Activated naive CD4-positive, alpha-beta T cell treated with anti-CD3 and anti-CD28 coated beads for 36 hours (primary cell): Measurements from ENCODE around the gene XRCC3. TPM values are rescaled to one million over a fixed set of nuclear protein-coding genes. Genes with fewer than 3 reads are reported as not detected.

Experiments used
- CTCF ChIA-PET: fragments of 350-600 bp; sonication (Branson Sonifier 250); formaldehyde crosslinking; loops from one replicate; lab custom pipeline; 2021; ENCODE audit warnings: antibody characterized with exemption; lab: Charles Lee
- DNase-seq: peaks from one replicate; pipeline ENCODE4 v3.0.0-alpha.2; 2020
- H3K27ac Mint-ChIP-seq: one replicate; pipeline ENCODE4 v1.8.0; 2021; ENCODE audit warnings: mild to moderate bottlenecking, mixed read lengths
- H3K27me3 Mint-ChIP-seq: one replicate; pipeline ENCODE4 v1.8.0; 2021; ENCODE audit warnings: low read depth, mixed read lengths
- H3K36me3 Mint-ChIP-seq: one replicate; pipeline ENCODE4 v1.8.0; 2021; ENCODE audit warnings: low read depth, mixed read lengths
- H3K4me1 Mint-ChIP-seq: one replicate; pipeline ENCODE4 v1.8.0; 2021; ENCODE audit warnings: low read depth, mixed read lengths
- H3K4me3 Mint-ChIP-seq: one replicate; pipeline ENCODE4 v1.8.0; 2021; ENCODE audit warnings: mild to moderate bottlenecking, moderate library complexity, mixed read lengths
- H3K9me3 Mint-ChIP-seq: one replicate; pipeline ENCODE4 v1.8.0; 2021; ENCODE audit warnings: mixed read lengths
- intact Hi-C: fragments of 100-400 bp; cut with micrococcal nuclease; formaldehyde crosslinking; loops from one replicate; pipeline ENCODE4 v1.15.1; 2023
- total RNA-seq, 2 experiments: library from RNA; stranded (reverse); gene quantifications; one replicate each; pipeline ENCODE4 v1.2.3, GENCODE V29; 2021

Gene XRCC3
- total RNA-seq, 2 experiments from 2014 or later = 49.0 to 50.4 TPM

DNA sequence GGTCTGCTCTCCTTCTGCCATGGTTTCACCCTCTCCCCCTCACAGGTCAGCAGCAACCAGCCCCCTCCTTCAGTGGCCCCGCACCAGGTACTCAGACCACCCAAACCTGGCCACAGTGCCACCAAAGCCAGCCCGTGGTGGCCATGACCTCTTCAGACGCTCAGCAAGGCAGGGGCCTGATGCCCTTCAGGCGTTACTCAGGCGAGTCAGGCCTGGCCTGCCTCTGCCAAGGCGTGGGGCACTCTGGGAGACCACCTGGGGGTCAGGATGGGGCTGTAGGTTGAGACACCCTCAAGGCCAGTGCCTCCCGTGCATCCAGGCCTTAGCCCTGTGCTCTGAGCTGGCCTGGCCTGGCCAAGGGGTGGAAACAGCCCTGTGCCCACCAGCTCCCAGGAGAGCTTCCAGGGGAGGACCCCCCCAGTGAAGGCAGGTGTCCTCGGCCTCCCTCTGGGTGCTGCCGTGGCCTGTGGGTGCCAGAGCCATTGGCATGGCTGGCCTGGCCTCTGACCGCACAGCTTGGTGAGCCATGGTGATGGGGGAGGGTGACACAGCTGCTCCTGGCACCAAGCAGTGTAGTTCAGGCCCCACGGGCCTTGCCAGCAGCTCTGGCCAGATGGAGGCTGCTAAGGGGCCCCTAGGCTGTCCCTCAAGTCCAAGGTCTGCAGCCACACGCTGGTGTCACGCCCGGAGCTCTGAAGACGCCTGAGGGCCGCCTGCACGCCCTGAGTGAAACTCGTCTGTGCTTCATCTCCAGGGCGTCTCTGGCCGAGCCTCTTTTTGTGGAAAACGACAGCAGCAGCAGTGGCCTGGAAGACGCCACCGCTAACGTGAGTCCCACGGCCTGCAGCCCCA is 15.1 kb downstream of the XRCC3 start:
- Mint-ChIP-seq H3K27ac (no peak overlapping the region), H3K27me3 (no peaks in the 10 kb centered on the region), H3K4me1 (no peaks in the 10 kb centered on the region), H3K4me3 (no peak overlapping the region), H3K9me3 (no peaks in the 10 kb centered on the region), H3K36me3 (peaks cover 12% of the 10 kb centered on the region)
- DNase-seq = no peak
- CTCF ChIA-PET = no interaction called here
- intact Hi-C loops = loop anchor here (10.0 kb wide), 1 partner anchor 1605 kb away; the partner anchor contains the start of gene BRF1

DNA sequence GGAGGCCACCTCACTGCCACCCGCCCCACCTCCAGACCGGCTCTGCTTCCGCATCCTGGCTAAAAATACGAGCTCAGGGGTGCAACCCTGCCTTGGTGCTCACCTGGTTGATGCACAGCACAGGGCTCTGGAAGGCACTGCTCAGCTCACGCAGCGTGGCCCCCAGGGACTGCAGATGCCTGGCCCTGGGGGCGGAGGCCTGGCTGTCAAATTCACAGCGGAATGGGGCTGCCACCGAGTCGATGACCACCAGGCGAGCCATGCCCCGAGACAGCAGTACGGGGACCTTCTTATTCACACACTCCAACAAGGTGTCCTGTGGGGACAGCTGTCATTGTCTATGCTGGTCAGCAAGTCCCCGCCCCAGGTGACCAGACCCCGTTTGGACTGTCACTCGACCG is 16.0 kb downstream of the XRCC3 start:
- peaks cover 12% of the 10 kb centered on the region for H3K36me3 Mint-ChIP-seq
- no peaks in the 10 kb centered on the region for H3K27me3 Mint-ChIP-seq
- intact Hi-C loops = no loop called here
- no peaks in the 10 kb centered on the region for H3K4me1 Mint-ChIP-seq
- no peak overlapping the region for H3K27ac Mint-ChIP-seq
- no peaks in the 10 kb centered on the region for H3K9me3 Mint-ChIP-seq
- no peak for DNase-seq
- H3K4me3 Mint-ChIP-seq = no peak overlapping the region
- CTCF ChIA-PET = interaction anchor here (0.6 kb wide), 1 partner anchor 138 kb away, joined by 3 read pairs; no protein-coding TSS in a partner anchor

DNA sequence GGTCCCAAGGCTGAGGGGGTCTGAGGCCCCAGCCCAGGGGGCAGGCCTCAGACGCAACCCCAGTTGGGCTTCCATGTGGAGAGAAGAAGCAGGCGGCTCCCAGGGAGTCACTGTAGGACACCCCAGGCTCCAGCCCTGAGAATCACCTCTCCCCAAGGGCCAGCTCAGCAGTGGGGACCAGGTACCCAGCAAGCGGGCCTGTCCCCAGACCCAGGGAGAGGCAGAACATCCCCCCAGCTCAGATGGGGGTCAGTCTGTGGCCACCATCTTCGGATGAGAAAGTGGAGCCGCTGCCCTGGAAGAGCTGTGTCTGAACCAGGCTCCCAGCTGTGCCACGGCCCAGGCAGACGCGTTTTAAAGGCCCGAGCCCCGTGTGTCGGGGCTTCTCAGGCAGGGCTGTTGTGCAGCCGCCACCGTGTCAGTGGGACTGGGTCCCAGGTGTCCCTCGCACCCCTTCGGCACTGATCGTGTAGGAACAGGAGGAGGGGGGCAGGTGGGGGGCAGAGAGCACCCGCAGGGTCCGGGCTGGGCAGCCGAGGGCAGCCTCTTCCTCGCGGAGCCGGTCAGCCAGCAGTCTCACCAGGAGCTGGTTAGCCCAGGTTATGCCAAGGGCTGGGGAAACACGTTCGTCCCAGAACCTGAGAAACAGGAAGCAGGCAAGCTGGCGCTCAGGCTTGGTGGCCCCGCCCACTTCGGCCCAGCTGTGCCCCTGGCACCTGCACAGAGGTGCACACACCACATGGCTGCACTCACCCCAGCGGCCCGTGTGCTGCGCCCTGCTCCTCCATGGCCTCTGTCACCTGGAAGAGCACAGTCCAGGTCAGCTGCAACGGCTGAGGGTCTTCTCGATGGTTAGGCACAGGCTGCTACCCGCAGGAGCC is 16.6 kb downstream of the XRCC3 start:
- H3K27ac Mint-ChIP-seq = no peak overlapping the region
- no peaks in the 10 kb centered on the region for H3K27me3 Mint-ChIP-seq
- H3K36me3 Mint-ChIP-seq = peaks cover 9% of the 10 kb centered on the region
- CTCF ChIA-PET = no interaction called here
- no peaks in the 10 kb centered on the region for H3K9me3 Mint-ChIP-seq
- no peak overlapping the region for H3K4me3 Mint-ChIP-seq
- H3K4me1 Mint-ChIP-seq = no peaks in the 10 kb centered on the region
- intact Hi-C loops = no loop called here
- no peak for DNase-seq

DNA sequence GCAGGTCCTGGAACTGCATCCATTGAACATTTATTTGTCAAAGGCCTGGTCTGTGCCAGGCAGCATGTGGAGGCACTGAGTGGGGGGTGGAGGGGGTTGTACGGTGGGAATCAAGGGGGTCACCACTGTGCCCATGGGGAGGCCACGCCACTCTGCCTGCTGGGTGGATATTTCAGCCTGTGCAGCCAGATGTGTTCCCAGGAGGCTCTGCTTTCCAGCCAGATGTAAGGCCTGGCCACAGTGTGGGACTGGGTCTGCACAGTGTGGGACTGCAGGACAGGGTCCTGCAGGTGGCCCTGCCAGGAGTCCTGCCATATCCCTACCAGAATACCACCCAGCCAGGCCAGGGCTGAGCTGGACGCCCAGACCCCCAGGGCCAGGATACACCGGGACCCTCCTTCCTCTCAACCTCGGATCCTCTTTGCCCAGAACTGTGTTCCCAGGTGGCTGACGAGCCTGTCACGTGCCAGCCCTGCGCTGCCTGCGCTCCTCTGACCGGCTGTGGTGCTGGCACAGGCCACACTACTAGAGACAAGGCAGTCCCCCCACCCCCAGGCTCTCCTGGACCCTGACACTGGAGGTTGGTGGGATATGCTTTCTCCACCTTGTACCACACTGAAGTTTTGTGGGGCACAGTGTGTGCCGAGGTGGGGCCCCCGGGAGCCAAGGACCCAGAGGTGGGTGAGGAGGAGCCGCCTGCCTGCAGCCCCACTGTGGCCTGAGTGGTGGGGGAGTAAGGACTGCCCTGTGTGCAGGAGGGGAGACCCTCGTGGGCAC is 17.5 kb downstream of the XRCC3 start:
- peaks cover 8% of the 10 kb centered on the region for H3K36me3 Mint-ChIP-seq
- intact Hi-C loops = no loop called here
- CTCF ChIA-PET = no interaction called here
- H3K9me3 Mint-ChIP-seq = no peaks in the 10 kb centered on the region
- no peaks in the 10 kb centered on the region for H3K27me3 Mint-ChIP-seq
- DNase-seq = no peak
- no peak overlapping the region for H3K4me3 Mint-ChIP-seq
- H3K27ac Mint-ChIP-seq = no peak overlapping the region
- H3K4me1 Mint-ChIP-seq = no peaks in the 10 kb centered on the region

DNA sequence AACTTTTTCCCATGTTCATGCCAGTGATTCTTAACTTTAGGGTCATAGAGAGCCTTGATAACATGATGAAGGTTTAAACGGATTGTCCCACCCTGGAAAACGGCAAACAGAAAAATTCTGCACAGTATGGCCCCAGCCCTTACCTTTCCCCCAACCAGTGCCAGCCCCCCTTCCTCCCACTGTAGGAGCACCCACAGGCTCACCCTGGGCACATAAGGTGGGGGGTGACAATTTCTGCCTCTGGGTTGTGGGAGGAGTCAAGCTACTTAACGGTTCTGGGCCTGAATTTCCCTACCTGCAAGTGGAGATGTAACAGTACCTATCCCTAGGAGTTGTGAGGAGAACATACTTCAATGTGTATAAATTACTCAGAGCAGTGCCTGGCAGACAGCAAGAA is 18.0 kb downstream of the XRCC3 start:
- H3K27ac Mint-ChIP-seq = no peak overlapping the region
- H3K27me3 Mint-ChIP-seq = no peaks in the 10 kb centered on the region
- CTCF ChIA-PET = no interaction called here
- no peaks in the 10 kb centered on the region for H3K4me1 Mint-ChIP-seq
- no peak overlapping the region for H3K4me3 Mint-ChIP-seq
- intact Hi-C loops = no loop called here
- DNase-seq = no peak
- H3K9me3 Mint-ChIP-seq = no peaks in the 10 kb centered on the region
- H3K36me3 Mint-ChIP-seq = peaks cover 6% of the 10 kb centered on the region

DNA sequence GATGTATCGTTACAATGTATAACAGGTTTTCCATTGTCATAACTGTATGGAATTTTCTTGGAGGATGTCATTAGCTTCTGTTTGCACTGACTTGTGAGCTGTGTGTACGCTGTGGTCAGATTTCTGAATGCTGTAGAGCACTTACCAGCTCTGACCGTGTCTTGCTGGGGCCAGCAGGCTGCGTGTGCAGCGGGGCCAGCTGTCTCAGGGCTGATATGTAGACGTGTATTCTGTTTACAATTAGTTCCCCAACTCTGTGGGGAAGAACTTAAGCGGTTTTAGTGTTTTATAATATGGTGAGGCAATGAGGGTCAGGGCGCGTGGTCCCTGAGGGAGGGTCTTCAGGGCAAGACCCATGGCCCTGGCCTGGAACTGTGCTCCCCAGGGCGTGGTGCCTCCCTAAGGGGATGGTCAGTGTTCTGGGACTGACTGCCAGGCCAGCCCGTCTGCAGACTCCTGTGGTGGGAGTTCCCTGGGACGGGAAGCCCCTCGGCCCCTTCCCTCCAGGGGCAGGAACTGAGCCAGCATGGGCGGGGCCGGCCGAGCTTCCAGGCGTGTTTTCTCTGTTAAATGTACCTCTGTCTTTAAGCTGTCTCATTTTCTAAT is 18.7 kb downstream of the XRCC3 start:
- CTCF ChIA-PET = no interaction called here
- intact Hi-C loops = no loop called here
- H3K27me3 Mint-ChIP-seq = no peaks in the 10 kb centered on the region

DNA sequence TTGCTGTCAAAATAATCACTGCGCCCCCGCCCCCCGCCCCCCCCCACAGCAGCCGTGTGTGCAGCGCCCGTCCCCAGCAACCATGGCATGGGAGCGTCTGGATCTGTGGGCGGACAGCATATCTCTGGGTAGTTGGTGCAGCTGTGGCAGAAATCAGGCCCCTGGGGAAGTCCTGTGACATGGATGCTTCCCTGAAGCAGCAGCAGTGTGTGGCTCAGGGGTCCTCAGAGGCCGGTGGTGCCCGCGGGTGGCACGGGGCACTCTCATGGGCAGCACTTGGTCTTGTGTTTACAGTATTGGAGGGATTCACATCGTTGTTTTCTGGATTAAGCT is 19.2 kb downstream of the XRCC3 start:
- Mint-ChIP-seq H3K27me3 (no peaks in the 10 kb centered on the region), H3K4me1 (no peaks in the 10 kb centered on the region), H3K9me3 (no peaks in the 10 kb centered on the region), H3K27ac (no peak overlapping the region), H3K36me3 (peaks cover 1% of the 10 kb centered on the region), H3K4me3 (no peak overlapping the region)
- intact Hi-C loops = no loop called here
- peak; percentile 2 for DNase-seq
- CTCF ChIA-PET = interaction anchor here (1.3 kb wide), 1 partner anchor 9 kb away, joined by 4 read pairs; no protein-coding TSS in a partner anchor

More for the DNA sequence above, 18.7 kb downstream of the XRCC3 start:
- H3K9me3 Mint-ChIP-seq = no peaks in the 10 kb centered on the region
- no peak overlapping the region for H3K27ac Mint-ChIP-seq
- DNase-seq = no peak
- H3K4me3 Mint-ChIP-seq = no peak overlapping the region
- no peaks in the 10 kb centered on the region for H3K4me1 Mint-ChIP-seq
- peaks cover 3% of the 10 kb centered on the region for H3K36me3 Mint-ChIP-seq

DNA sequence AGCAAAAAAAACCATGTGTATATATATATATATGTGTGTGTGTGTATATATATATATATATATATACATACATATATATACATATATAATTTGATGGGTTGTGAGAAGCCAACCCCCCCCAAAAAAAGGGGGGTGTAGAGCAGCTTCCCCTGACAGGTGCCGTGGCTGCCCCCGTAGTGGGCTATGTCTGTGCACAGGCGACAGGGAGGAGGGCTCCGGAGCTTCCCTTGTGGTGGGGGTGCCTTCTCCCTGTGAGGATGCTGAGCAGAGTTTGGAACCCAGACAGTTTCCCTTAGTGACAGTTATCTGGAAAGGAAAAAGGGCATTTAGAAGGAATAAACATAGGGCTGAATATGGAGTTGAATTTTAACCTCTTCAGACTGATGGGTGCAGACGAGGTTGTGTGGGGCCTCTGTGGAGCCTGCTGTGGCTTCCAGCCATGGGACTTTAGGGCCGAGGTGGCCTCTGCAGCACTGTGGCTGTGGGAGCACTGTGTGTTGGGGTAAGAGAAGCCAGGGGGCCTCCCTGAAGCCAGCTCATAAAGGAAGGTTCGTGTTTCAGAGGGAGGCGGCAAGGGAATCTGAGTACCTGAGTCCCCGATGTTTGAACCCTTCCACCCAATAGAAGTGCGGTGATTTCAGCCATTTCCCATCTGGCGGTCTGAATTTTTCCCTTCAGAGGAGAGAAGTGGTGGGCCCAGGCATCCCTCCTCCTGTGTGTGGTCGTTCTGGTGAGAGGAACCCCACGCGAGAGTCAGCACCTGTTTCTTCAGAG is 19.8 kb downstream of the XRCC3 start:
- peak; percentile 1 for DNase-seq
- CTCF ChIA-PET = interaction anchor here (0.7 to 1.3 kb wide), 3 partner anchors 9 to 124 kb away, joined by 3 to 4 read pairs (median 4); no protein-coding TSS in a partner anchor
- intact Hi-C loops = no loop called here
- H3K36me3 Mint-ChIP-seq = peaks cover 1% of the 10 kb centered on the region
- no peaks in the 10 kb centered on the region for H3K27me3 Mint-ChIP-seq
- H3K4me3 Mint-ChIP-seq = no peak overlapping the region
- H3K9me3 Mint-ChIP-seq = no peaks in the 10 kb centered on the region
- no peaks in the 10 kb centered on the region for H3K4me1 Mint-ChIP-seq
- no peak overlapping the region for H3K27ac Mint-ChIP-seq

DNA sequence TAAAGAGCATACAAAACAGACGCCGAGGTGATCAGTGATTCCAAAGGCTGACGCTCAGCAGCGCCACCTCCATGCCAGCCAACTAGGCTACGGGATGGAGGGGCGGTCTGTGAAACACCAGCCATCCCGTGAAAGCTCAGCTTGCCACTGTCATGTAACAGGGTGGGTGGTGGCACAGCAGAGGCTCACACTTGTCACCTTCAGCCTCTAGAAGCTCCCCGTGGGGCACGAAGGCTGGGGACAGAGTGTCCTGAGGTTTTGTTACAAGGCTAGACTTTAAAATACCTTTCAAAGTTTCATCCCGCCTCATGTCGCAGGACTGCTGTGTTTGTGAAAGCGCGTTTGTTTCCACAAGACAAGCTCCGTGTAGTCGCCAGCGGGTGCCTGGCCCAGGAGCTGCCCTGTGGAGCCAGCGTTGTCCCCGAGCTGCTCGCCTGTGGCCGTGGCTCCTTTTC is 20.7 kb downstream of the XRCC3 start:
- no peaks in the 10 kb centered on the region for H3K27me3 Mint-ChIP-seq
- CTCF ChIA-PET = interaction anchor here (0.6 to 1.3 kb wide), 4 partner anchors 8 to 123 kb away, joined by 3 to 4 read pairs (median 4); no protein-coding TSS in a partner anchor
- no peak overlapping the region for H3K27ac Mint-ChIP-seq
- H3K36me3 Mint-ChIP-seq = peaks cover 1% of the 10 kb centered on the region
- no peaks in the 10 kb centered on the region for H3K9me3 Mint-ChIP-seq
- no peak for DNase-seq
- peaks cover under 1% of the 10 kb centered on the region for H3K4me1 Mint-ChIP-seq
- intact Hi-C loops = no loop called here
- H3K4me3 Mint-ChIP-seq = no peak overlapping the region

DNA sequence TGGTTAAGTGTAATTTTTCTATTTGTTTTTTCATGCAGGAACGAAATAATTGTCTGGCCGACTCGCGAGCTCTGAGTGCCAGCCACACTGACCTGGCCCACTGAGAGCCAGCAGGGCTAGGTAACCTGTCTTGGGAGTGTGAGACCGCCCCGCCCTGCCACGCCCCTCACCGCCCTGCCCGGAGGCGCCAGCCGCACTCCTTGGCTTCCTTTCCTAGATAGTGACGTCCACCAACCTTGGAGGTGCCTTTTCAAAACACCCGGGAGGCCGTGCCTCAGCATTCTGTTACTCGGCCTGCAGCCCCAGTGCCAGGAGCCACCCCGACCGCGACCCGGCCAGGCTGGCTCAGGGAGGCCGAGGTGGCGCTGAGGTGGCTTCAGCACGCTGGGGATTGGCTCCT is 21.7 kb downstream of the XRCC3 start:
- DNase-seq = no peak
- intact Hi-C loops = no loop called here
- H3K4me1 Mint-ChIP-seq = peaks cover 2% of the 10 kb centered on the region
- CTCF ChIA-PET = interaction anchor here (1.1 kb wide), 1 partner anchor 14 kb away, joined by 3 read pairs; no protein-coding TSS in a partner anchor
- peaks cover 1% of the 10 kb centered on the region for H3K36me3 Mint-ChIP-seq
- no peak overlapping the region for H3K27ac Mint-ChIP-seq
- H3K9me3 Mint-ChIP-seq = no peaks in the 10 kb centered on the region
- no peak overlapping the region for H3K4me3 Mint-ChIP-seq
- H3K27me3 Mint-ChIP-seq = no peaks in the 10 kb centered on the region

DNA sequence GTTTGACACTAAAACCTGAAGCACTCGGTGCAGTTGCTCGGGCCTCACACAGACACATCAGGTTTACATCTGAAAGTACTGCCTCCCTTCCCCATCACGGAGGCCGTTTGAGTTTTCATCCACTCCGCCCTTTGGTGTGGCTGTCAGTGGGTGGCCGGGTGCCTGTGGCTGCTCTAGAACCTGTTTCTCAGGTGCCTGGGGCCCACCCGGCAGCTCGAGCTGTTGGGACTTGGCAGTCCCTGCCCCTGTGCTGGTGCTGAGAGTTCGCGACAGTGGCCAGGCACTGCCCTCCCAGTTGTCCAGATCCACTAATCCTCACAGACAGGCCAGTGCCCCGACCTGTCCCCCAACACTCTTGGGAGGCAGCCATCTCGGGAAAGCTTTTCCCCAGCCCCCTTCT is 22.4 kb downstream of the XRCC3 start:
- no peak overlapping the region for H3K27ac Mint-ChIP-seq
- H3K27me3 Mint-ChIP-seq = no peaks in the 10 kb centered on the region
- no peak overlapping the region for H3K4me3 Mint-ChIP-seq
- peaks cover 1% of the 10 kb centered on the region for H3K36me3 Mint-ChIP-seq
- no peaks in the 10 kb centered on the region for H3K9me3 Mint-ChIP-seq
- CTCF ChIA-PET = interaction anchor here (1.1 kb wide), 1 partner anchor 13 kb away, joined by 3 read pairs; no protein-coding TSS in a partner anchor
- intact Hi-C loops = no loop called here
- peaks cover 2% of the 10 kb centered on the region for H3K4me1 Mint-ChIP-seq
- DNase-seq = no peak
